PC-9 (cell line): Measurements from ENCODE around the gene ENTHD1. TPM values are rescaled to one million over a fixed set of nuclear protein-coding genes. Genes with fewer than 3 reads are reported as not detected.

Experiments used
- BruUV-seq: library from RNA; stranded (reverse); fragments of 400-500 nt; replicated peaks from 2 replicates; lab custom pipeline; 2021; lab: Mats Ljungman, UMichigan
- CTCF ChIA-PET: fragments of 300-600 bp; sonication (Branson Sonifier 250); formaldehyde crosslinking; loops from one replicate; lab custom pipeline; 2022; ENCODE audit warnings: antibody characterized with exemption; lab: Charles Lee
- POLR2A ChIA-PET: fragments of 300-600 bp; sonication (Branson Sonifier 250); formaldehyde crosslinking; loops from one replicate; lab custom pipeline; 2022; ENCODE audit warnings: antibody characterized with exemption; ENCODE audit not compliant: unreplicated experiment; lab: Charles Lee
- DNase-seq, 2 experiments: peaks; one replicate each; pipeline versions ENCODE4 v3.0.0 to v3.0.0-alpha.2; 2015 to 2022; ENCODE audit warnings: mixed read lengths in 1 of 2
- H2AFZ ChIP-seq: fragments of 200-600 bp; sonication (generic); 2 replicates; pipeline ENCODE4 v1.8.1; 2017; ENCODE audit warnings: antibody characterized with exemption
- H3F3A ChIP-seq: fragments of 200-600 bp; sonication (generic); 2 replicates; pipeline ENCODE4 v1.8.1; 2017; ENCODE audit warnings: antibody characterized with exemption, mild to moderate bottlenecking, low read depth; ENCODE audit not compliant: insufficient read depth
- H3K27ac ChIP-seq: fragments of 200-600 bp; sonication (generic); 2 replicates; pipeline ENCODE4 v1.6.1; 2016; ENCODE audit warnings: mixed run types
- H3K27me3 ChIP-seq: fragments of 200-600 bp; sonication (generic); 2 replicates; pipeline ENCODE4 v1.6.1; 2016; ENCODE audit warnings: low read depth, mixed run types; ENCODE audit not compliant: insufficient read depth
- H3K36me3 ChIP-seq: fragments of 200-600 bp; sonication (generic); 2 replicates; pipeline ENCODE4 v1.6.1; 2016; ENCODE audit warnings: low read depth, mixed run types
- H3K4me1 ChIP-seq: fragments of 200-600 bp; sonication (generic); replicated peaks from 2 replicates; pipeline ENCODE4 v1.6.1; 2016; ENCODE audit warnings: mixed run types; ENCODE audit not compliant: insufficient read depth
- H3K4me2 ChIP-seq: fragments of 200-600 bp; sonication (generic); 2 replicates; pipeline ENCODE4 v1.6.1; 2017; ENCODE audit warnings: mixed run types
- H3K4me3 ChIP-seq: fragments of 200-600 bp; sonication (generic); 2 replicates; pipeline ENCODE4 v1.6.1; 2016; ENCODE audit warnings: mixed run types
- H3K79me2 ChIP-seq: fragments of 200-600 bp; sonication (generic); 2 replicates; pipeline ENCODE4 v1.6.1; 2017; ENCODE audit warnings: low read depth, mixed run types
- H3K9me2 ChIP-seq: fragments of 200-600 bp; sonication (generic); 2 replicates; pipeline ENCODE4 v1.8.1; 2017; ENCODE audit warnings: mild to moderate bottlenecking; ENCODE audit not compliant: insufficient read depth
- H3K9me3 ChIP-seq: fragments of 200-600 bp; sonication (generic); 2 replicates; pipeline ENCODE4 v1.8.1; 2016; ENCODE audit warnings: low read depth; ENCODE audit not compliant: insufficient read depth
- H4K20me1 ChIP-seq: fragments of 200-600 bp; sonication (generic); 2 replicates; pipeline ENCODE4 v1.8.1; 2017; ENCODE audit not compliant: insufficient read depth
- CTCF ChIP-seq: fragments of 200-600 bp; sonication (generic); conservative IDR thresholded peaks from 2 replicates; pipeline ENCODE4 v1.6.1; 2017; ENCODE audit warnings: mixed run types, antibody characterized with exemption, mild to moderate bottlenecking, moderate library complexity
- EZH2 ChIP-seq: fragments of 200-600 bp; sonication (generic); IDR thresholded peaks from 2 replicates; pipeline ENCODE4 v1.8.0; 2017; ENCODE audit warnings: antibody characterized with exemption, low read depth
- intact Hi-C: fragments of 100-400 bp; cut with micrococcal nuclease; formaldehyde crosslinking; loops from one replicate; pipeline ENCODE4 v1.10.0; 2022; ENCODE audit not compliant: unreplicated experiment
- total RNA-seq: library from RNA; stranded (reverse); gene quantifications from 2 replicates; pipeline ENCODE4 v1.2.3, GENCODE V29; 2021

Gene ENTHD1
- total RNA-seq, 1 experiment from 2014 or later, result not detected

DNA sequence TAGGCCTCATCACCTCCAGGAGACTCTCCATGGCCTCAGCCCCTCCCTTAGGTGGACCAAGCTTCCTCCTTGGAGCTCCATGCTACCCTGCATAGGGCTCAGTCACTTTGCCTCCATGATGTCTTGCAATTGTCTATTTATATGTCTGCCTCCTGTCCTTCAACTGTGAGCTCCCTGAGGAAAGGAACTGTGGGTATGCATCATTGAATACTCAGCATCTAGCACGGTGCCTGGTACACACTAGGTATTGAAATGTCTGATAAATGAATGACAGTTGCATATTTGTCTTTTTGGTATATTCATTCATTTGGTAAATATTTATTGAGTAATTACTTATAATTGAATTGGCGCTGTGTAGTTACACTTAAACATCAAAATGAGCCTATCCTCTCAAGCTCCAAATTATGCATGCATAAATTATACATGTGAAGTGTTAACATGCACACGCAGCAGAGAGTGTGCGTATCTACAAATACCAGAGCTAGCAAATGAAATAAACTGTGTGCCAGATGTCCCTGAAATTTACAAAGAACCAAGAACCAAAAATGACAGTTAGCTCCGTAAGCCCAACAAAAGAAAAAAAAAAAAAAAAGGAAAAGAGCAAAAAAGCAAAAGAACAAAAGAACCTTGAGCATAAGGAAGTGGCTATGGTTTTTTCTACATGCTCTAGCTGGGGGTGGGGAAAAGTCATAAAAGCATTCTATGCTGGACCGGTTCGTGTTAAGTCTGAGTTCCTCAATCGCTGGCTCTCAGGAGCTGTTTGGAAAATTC, 32.5 kb upstream of the ENTHD1 start:
- no peak overlapping the region for H3K27ac ChIP-seq
- H3K27me3 ChIP-seq, result peaks cover 95% of the 10 kb centered on the region
- no TSS peak for BruUV-seq
- TF ChIP-seq EZH2 (no peak), CTCF (no peak)
- no peaks in the 10 kb centered on the region for H3K9me3 ChIP-seq
- H3K36me3 ChIP-seq, result no peaks in the 10 kb centered on the region
- POLR2A ChIA-PET, result no interaction called here
- intact Hi-C loops, result no loop called here
- no peaks in the 10 kb centered on the region for H3K79me2 ChIP-seq
- H3K4me1 ChIP-seq, result no peaks in the 10 kb centered on the region
- no peak overlapping the region for H3K4me3 ChIP-seq
- CTCF ChIA-PET, result interaction anchor here (0.6 kb wide), 4 partner anchors 13 to 329 kb away, joined by 4 to 8 read pairs (median 6); no protein-coding TSS in a partner anchor
- no peaks in the 10 kb centered on the region for H3F3A ChIP-seq
- H2AFZ ChIP-seq, result no peak overlapping the region
- H3K9me2 ChIP-seq, result no peaks in the 10 kb centered on the region
- no peak for DNase-seq
- no peak overlapping the region for H3K4me2 ChIP-seq
- H4K20me1 ChIP-seq, result no peaks in the 10 kb centered on the region

DNA sequence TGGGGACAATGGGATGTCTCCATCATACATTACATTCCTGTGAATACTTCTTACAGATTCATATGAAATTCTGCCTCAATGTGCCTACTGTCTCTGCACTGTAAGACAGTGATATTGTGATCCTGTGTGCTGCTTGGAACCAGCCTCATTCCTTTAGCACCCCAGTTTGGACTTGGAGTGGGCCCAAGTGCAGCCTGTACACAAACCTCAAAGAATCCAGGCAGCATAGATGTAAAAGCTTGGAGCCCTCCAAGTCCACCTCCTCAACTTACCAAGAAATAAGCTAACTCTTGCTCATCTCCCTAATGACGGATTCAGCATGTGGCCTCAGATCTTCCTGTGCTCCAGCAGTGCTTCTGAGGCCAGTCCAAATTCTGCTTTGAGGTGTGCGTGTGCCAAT, 31.7 kb upstream of the ENTHD1 start:
- H4K20me1 ChIP-seq, result no peaks in the 10 kb centered on the region
- no peaks in the 10 kb centered on the region for H3K36me3 ChIP-seq
- H3F3A ChIP-seq, result no peaks in the 10 kb centered on the region
- H3K9me3 ChIP-seq, result no peaks in the 10 kb centered on the region
- H3K79me2 ChIP-seq, result no peaks in the 10 kb centered on the region
- TF ChIP-seq EZH2, result no peak
- no peak for TF ChIP-seq CTCF
- no peaks in the 10 kb centered on the region for H3K9me2 ChIP-seq
- peaks cover 94% of the 10 kb centered on the region for H3K27me3 ChIP-seq
- H3K27ac ChIP-seq, result no peak overlapping the region
- intact Hi-C loops, result no loop called here
- no peak for DNase-seq
- H2AFZ ChIP-seq, result no peak overlapping the region
- no TSS peak for BruUV-seq
- ChIA-PET CTCF (no interaction called here), POLR2A (interaction anchor here (0.6 kb wide), 1 partner anchor 74 kb away, joined by 3 read pairs; no protein-coding TSS in a partner anchor)
- no peak overlapping the region for H3K4me2 ChIP-seq
- no peaks in the 10 kb centered on the region for H3K4me1 ChIP-seq
- no peak overlapping the region for H3K4me3 ChIP-seq

DNA sequence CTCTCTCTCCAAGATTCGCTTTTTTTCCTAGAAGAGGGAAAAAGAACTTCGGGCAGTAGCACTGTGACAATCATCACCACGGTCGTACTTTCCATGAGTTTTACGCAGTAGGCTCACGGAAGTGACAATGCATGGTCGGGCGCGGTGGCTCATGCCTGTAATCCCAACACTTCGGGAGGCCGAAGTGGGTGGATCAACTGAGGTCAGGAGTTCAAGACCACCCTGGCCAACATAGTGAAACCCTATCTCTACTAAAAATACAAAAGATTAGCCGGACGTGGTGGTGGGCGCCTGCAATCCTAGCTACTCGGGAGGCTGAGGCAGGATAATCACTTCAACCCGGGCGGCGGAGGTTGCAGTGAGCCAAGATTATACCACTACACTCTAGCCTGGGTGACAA, 30.7 kb upstream of the ENTHD1 start:
- no peaks in the 10 kb centered on the region for H3K36me3 ChIP-seq
- no peak overlapping the region for H3K27ac ChIP-seq
- H2AFZ ChIP-seq, result no peak overlapping the region
- peaks cover 95% of the 10 kb centered on the region for H3K27me3 ChIP-seq
- no peaks in the 10 kb centered on the region for H3K4me1 ChIP-seq
- H3K4me2 ChIP-seq, result no peak overlapping the region
- no peaks in the 10 kb centered on the region for H4K20me1 ChIP-seq
- H3K79me2 ChIP-seq, result no peaks in the 10 kb centered on the region
- DNase-seq, result no peak
- ChIA-PET CTCF (no interaction called here), POLR2A (interaction anchor here (0.6 to 0.7 kb wide), 2 partner anchors 52 to 307 kb away, joined by 3 to 5 read pairs; no protein-coding TSS in a partner anchor)
- no peaks in the 10 kb centered on the region for H3F3A ChIP-seq
- intact Hi-C loops, result no loop called here
- H3K4me3 ChIP-seq, result no peak overlapping the region
- TF ChIP-seq EZH2, result no peak
- TF ChIP-seq CTCF, result no peak
- H3K9me2 ChIP-seq, result no peaks in the 10 kb centered on the region
- BruUV-seq, result no TSS peak
- H3K9me3 ChIP-seq, result no peaks in the 10 kb centered on the region
